HG02623 (cell line): ENCODE data around the gene OR4A16.

ENCODE experiments used
- ATAC-seq: cut with Tn5 transposase; IDR thresholded peaks from one replicate; pipeline ENCODE4 v1.9.1; 2021; ENCODE audit warnings: moderate library complexity; ENCODE audit not compliant: unreplicated experiment

The OR4A16 gene

GRCh38 chr11:55342901-55343300 is at the start of gene OR4A16:
Gene OR4A16, plus strand, starts transcription at chr11:55343201. Its CDS starts 0 bp downstream, at chr11:55343201.
- no peak for ATAC-seq

- no peak for ATAC-seq
These were observed 18.5 kb upstream of the OR4A16 start for GRCh38 chr11:55324500-55324899.

- no peak for ATAC-seq
These were observed 2.3 kb downstream of the OR4A16 start for GRCh38 chr11:55345306-55345705.

- ATAC-seq = no peak
These were observed 6.0 kb downstream of the OR4A16 start for GRCh38 chr11:55349032-55349431.

- no peak for ATAC-seq
These were observed 14.7 kb downstream of the OR4A16 start for GRCh38 chr11:55357560-55358184.

GRCh38 chr11:55367674-55368073 is 24.7 kb downstream of the OR4A16 start, which contains the start of gene OR4A15:
Gene OR4A15, plus strand, starts transcription at chr11:55367974. Its CDS starts 0 bp downstream, at chr11:55367974.
- no peak for ATAC-seq
